Parathyroid adenoma (tissue), 2 donors: ENCODE results near the gene HMCN1.

ENCODE experiments used
- H2AFZ ChIP-seq: fragments of 300-600 bp; sonication (generic); one replicate; pipeline ENCODE4 v1.7.0; 2017; ENCODE audit warnings: antibody characterized with exemption, mild to moderate bottlenecking
- H3K27ac ChIP-seq: fragments of 300-600 bp; sonication (generic); one replicate; pipeline ENCODE4 v1.7.0; 2017
- H3K27me3 ChIP-seq: fragments of 300-600 bp; sonication (generic); one replicate; pipeline ENCODE4 v1.7.0; 2017; ENCODE audit warnings: low read length; ENCODE audit not compliant: control insufficient read depth, insufficient read depth
- H3K36me3 ChIP-seq: fragments of 300-600 bp; sonication (generic); one replicate; pipeline ENCODE4 v1.7.0; 2017; ENCODE audit warnings: low read length; ENCODE audit not compliant: control insufficient read depth, insufficient read depth
- H3K4me1 ChIP-seq: fragments of 300-600 bp; sonication (generic); one replicate; pipeline ENCODE4 v1.7.0; 2017; ENCODE audit warnings: control low read depth
- H3K4me2 ChIP-seq: fragments of 300-600 bp; sonication (generic); one replicate; pipeline ENCODE4 v1.7.0; 2017; ENCODE audit warnings: low read length
- H3K4me3 ChIP-seq: fragments of 300-600 bp; sonication (generic); one replicate; pipeline ENCODE4 v1.7.0; 2017; ENCODE audit warnings: low read depth, low read length
- H3K79me2 ChIP-seq: fragments of 300-600 bp; sonication (generic); one replicate; pipeline ENCODE4 v1.7.0; 2017; ENCODE audit warnings: control low read depth
- H3K9ac ChIP-seq: fragments of 300-600 bp; sonication (generic); one replicate; pipeline ENCODE4 v1.7.0; 2017; ENCODE audit warnings: mild to moderate bottlenecking
- H3K9me3 ChIP-seq: fragments of 300-600 bp; sonication (generic); one replicate; pipeline ENCODE4 v1.7.0; 2017; ENCODE audit warnings: low read length; ENCODE audit not compliant: control insufficient read depth
- TF ChIP-seq, protein P1 (sequence below): fragments of 300-600 bp; sonication (generic); IDR thresholded peaks from one replicate; pipeline ENCODE4 v1.7.0; 2017; ENCODE audit warnings: antibody characterized with exemption, mild to moderate bottlenecking
- donor health status: primary hyperparathyroidism.

HMCN1 gene

DNA sequence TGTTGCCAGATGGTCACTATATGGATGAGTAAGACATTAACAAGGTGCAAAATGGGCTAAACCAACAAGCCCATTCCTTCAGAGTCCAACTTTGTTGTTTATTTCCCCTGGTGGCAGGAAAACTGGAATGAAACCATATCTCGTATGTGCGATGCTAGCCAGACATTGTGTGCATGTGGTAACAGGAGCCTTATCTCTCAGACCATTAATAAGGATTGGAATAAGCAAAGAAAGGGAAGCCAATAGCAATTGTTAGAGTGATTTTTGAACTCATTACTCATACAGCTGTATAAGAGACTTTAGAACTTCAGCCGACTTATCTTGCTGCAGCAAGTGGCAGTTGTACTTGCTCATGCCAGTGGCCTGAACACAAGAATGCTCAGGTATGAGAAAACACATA lies 30.0 kb upstream of the HMCN1 start:
- H3K9me3 ChIP-seq: no peaks in the 10 kb centered on the region
- H3K36me3 ChIP-seq: no peaks in the 10 kb centered on the region
- H3K4me2 ChIP-seq: no peak overlapping the region
- H2AFZ ChIP-seq: no peak overlapping the region
- H3K27me3 ChIP-seq: no peaks in the 10 kb centered on the region
- H3K4me3 ChIP-seq: no peak overlapping the region
- peaks cover 6% of the 10 kb centered on the region for H3K4me1 ChIP-seq
- no peaks in the 10 kb centered on the region for H3K79me2 ChIP-seq
- H3K27ac ChIP-seq: no peak overlapping the region
- no peak overlapping the region for H3K9ac ChIP-seq
- TF ChIP-seq, protein P1, sequence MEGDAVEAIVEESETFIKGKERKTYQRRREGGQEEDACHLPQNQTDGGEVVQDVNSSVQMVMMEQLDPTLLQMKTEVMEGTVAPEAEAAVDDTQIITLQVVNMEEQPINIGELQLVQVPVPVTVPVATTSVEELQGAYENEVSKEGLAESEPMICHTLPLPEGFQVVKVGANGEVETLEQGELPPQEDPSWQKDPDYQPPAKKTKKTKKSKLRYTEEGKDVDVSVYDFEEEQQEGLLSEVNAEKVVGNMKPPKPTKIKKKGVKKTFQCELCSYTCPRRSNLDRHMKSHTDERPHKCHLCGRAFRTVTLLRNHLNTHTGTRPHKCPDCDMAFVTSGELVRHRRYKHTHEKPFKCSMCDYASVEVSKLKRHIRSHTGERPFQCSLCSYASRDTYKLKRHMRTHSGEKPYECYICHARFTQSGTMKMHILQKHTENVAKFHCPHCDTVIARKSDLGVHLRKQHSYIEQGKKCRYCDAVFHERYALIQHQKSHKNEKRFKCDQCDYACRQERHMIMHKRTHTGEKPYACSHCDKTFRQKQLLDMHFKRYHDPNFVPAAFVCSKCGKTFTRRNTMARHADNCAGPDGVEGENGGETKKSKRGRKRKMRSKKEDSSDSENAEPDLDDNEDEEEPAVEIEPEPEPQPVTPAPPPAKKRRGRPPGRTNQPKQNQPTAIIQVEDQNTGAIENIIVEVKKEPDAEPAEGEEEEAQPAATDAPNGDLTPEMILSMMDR: no peak

DNA sequence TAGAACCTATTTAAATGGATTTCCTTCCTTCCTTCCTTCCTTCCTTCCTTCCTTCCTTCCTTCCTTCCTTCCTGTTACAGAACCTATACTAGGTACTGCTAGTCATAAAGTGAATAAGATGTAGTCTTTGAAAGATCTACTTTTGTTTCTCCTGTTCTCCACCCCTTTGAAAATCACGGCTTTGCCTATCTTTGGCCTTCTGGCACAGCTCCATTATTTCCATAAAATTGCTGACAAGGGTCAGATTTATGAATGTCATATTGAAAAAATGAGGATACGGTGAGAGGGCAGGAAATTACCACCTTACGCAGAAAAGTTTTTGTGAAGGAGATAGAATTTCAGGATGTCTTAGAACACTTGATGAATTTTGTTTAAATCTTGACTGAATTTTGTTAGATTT lies 18.1 kb upstream of the HMCN1 start:
- Histone ChIP-seq H3K27ac (no peak overlapping the region), H3K9me3 (no peaks in the 10 kb centered on the region), H3K4me2 (no peak overlapping the region), H3K9ac (no peak overlapping the region), H3K27me3 (no peaks in the 10 kb centered on the region), H3K4me3 (no peak overlapping the region), H2AFZ (no peak overlapping the region), H3K79me2 (no peaks in the 10 kb centered on the region), H3K4me1 (no peaks in the 10 kb centered on the region), H3K36me3 (no peaks in the 10 kb centered on the region)
- TF ChIP-seq, protein P1: no peak

DNA sequence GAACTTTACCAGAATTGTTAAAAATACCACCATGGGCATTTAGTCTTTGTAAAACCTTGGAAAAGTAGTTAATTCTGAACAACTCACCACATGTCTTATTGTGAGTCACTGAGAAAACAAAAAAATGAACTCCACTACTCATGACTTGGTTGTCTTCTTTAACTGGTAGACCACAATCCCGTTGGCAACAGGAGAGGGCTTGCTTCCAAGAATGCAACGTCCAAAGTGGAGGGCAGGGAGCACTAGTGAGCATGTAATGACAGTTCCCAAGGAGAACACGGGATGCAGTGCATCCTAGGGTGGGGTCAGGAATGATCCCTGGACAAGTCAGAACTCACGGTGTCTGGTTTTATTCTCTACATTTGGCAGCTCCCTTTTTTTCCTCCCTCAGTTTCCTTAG lies 15.2 kb upstream of the HMCN1 start:
- no peaks in the 10 kb centered on the region for H3K79me2 ChIP-seq
- H3K27me3 ChIP-seq: no peaks in the 10 kb centered on the region
- TF ChIP-seq, protein P1: no peak
- H3K9ac ChIP-seq: no peak overlapping the region
- H3K4me2 ChIP-seq: no peak overlapping the region
- no peak overlapping the region for H3K4me3 ChIP-seq
- no peak overlapping the region for H3K27ac ChIP-seq
- H3K4me1 ChIP-seq: no peaks in the 10 kb centered on the region
- H3K9me3 ChIP-seq: no peaks in the 10 kb centered on the region
- no peak overlapping the region for H2AFZ ChIP-seq
- H3K36me3 ChIP-seq: no peaks in the 10 kb centered on the region

DNA sequence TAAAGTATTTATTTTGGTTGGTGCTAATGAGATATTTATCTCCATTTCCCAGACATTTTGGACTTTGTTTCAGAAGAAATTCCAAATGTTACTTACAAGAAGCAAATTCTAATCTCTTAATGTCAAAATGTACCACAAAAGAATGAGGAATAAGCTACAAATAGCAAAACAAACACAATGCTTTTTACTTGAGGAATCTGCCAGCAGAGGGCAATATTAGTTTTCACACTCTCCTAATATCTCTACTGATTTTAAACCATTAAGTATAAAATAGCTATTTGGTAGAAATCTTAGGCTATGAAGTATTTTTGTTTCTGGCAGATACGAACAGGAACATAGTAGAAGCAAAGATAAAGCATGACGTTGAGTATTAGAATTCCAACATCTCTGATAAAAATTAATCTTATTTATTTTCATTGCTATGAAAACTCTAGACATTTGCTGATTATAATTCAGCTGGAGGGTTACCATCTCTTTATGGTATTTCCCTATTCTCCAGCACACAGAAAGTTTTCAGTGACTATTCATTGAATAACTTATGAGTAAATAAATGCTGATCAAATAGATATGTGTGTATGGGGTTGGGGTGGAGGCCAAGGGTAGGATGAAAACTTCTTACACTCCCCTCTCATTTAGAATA lies 13.4 kb upstream of the HMCN1 start:
- Histone ChIP-seq H3K27me3 (no peaks in the 10 kb centered on the region), H3K9ac (no peak overlapping the region), H3K27ac (no peak overlapping the region), H3K36me3 (no peaks in the 10 kb centered on the region), H3K4me3 (no peak overlapping the region), H3K4me2 (no peak overlapping the region), H3K4me1 (no peaks in the 10 kb centered on the region), H2AFZ (no peak overlapping the region), H3K9me3 (no peaks in the 10 kb centered on the region), H3K79me2 (no peaks in the 10 kb centered on the region)
- TF ChIP-seq, protein P1: peak; percentile 35

DNA sequence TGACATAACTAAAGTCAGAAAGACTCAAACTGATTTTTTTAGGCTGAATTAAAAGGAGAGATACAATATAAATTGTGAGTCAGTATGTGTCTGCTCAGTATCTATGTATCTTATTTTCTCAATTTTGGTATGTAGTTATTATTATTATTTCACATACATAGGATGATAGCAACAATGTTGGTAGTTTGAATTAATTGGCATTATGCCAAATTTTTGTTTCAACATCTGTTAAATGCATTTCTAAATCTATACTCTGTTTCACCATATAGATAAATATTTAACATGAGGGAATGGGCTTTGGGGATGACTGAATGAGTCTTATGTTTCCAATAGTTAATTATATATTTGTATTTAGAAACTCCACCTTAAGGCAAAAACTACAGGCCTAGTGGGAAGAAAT lies 12.6 kb upstream of the HMCN1 start:
- Histone ChIP-seq H3K9me3 (no peaks in the 10 kb centered on the region), H3K4me1 (no peaks in the 10 kb centered on the region), H2AFZ (no peak overlapping the region), H3K79me2 (no peaks in the 10 kb centered on the region), H3K36me3 (no peaks in the 10 kb centered on the region), H3K4me3 (no peak overlapping the region), H3K4me2 (no peak overlapping the region), H3K27ac (no peak overlapping the region), H3K9ac (no peak overlapping the region), H3K27me3 (no peaks in the 10 kb centered on the region)
- TF ChIP-seq, protein P1: no peak
